ENCODE results near the gene DTD2.
"Not testable (repeated sequence)": the region's sequence is repeated elsewhere in the genome, so short reads cannot be mapped to it uniquely, and the experiment has no call there.

Gene DTD2

GRCh38 chr14:31442284-31442683 lies 15.0 kb downstream of the DTD2 start:
- in situ Hi-C loops (cut with MboI; ENCODE audit: low sequenced_read_pairs): no loop called here

GRCh38 chr14:31441273-31442111 lies 15.8 kb downstream of the DTD2 start:
- in situ Hi-C loops (cut with MboI; ENCODE audit: low sequenced_read_pairs): no loop called here

- in situ Hi-C loops (cut with MboI; ENCODE audit: low sequenced_read_pairs): no loop called here
These were observed 17.0 kb downstream of the DTD2 start for GRCh38 chr14:31440280-31440679.

GRCh38 chr14:31439561-31439960 lies 17.7 kb downstream of the DTD2 start:
- in situ Hi-C loops (cut with MboI; ENCODE audit: low sequenced_read_pairs): no loop called here

GRCh38 chr14:31437045-31437691 lies 20.1 kb downstream of the DTD2 start:
- in situ Hi-C loops (cut with MboI; ENCODE audit: low sequenced_read_pairs): not testable (repeated sequence)

- in situ Hi-C loops (cut with MboI; ENCODE audit: low sequenced_read_pairs): no loop called here
These were observed 22.0 kb downstream of the DTD2 start for GRCh38 chr14:31435276-31435675.

- in situ Hi-C loops (cut with MboI; ENCODE audit: low sequenced_read_pairs): no loop called here
These were observed 26.6 kb downstream of the DTD2 start for GRCh38 chr14:31430634-31431264.

- in situ Hi-C loops (cut with MboI; ENCODE audit: low sequenced_read_pairs): no loop called here
These were observed 27.5 kb downstream of the DTD2 start for GRCh38 chr14:31429791-31430190.

GRCh38 chr14:31428011-31428410 lies 29.3 kb downstream of the DTD2 start:
- in situ Hi-C loops (cut with MboI; ENCODE audit: low sequenced_read_pairs): no loop called here

- in situ Hi-C loops (cut with MboI; ENCODE audit: low sequenced_read_pairs): no loop called here
These were observed 30.6 kb downstream of the DTD2 start for GRCh38 chr14:31426663-31427062.

GRCh38 chr14:31425905-31426304 lies 31.4 kb downstream of the DTD2 start:
- in situ Hi-C loops (cut with MboI; ENCODE audit: low sequenced_read_pairs): no loop called here

- in situ Hi-C loops (cut with MboI; ENCODE audit: low sequenced_read_pairs): no loop called here
These were observed 36.1 kb downstream of the DTD2 start for GRCh38 chr14:31421200-31421599.

GRCh38 chr14:31420319-31421111 lies 36.8 kb downstream of the DTD2 start, which contains the start of gene HEATR5A:
TSS of gene HEATR5A (minus strand) at chr14:31420550. CDS start at chr14:31402975, 17,575 bp downstream.
- in situ Hi-C loops (cut with MboI; ENCODE audit: low sequenced_read_pairs): no loop called here

- in situ Hi-C loops (cut with MboI; ENCODE audit: low sequenced_read_pairs): no loop called here
These were observed 37.4 kb downstream of the DTD2 start for GRCh38 chr14:31419967-31420318.

GRCh38 chr14:31419179-31419966 lies 37.9 kb downstream of the DTD2 start:
- in situ Hi-C loops (cut with MboI; ENCODE audit: low sequenced_read_pairs): no loop called here

GRCh38 chr14:31418440-31418839 lies 38.9 kb downstream of the DTD2 start:
- in situ Hi-C loops (cut with MboI; ENCODE audit: low sequenced_read_pairs): no loop called here

GRCh38 chr14:31414190-31414833 lies 43.0 kb downstream of the DTD2 start:
- in situ Hi-C loops (cut with MboI; ENCODE audit: low sequenced_read_pairs): no loop called here

- in situ Hi-C loops (cut with MboI; ENCODE audit: low sequenced_read_pairs): no loop called here
These were observed 46.0 kb downstream of the DTD2 start for GRCh38 chr14:31411218-31411727.

GRCh38 chr14:31410048-31410650 lies 47.2 kb downstream of the DTD2 start:
- in situ Hi-C loops (cut with MboI; ENCODE audit: low sequenced_read_pairs): no loop called here
